Spleen (tissue), 11 donors: Measurements from ENCODE around the gene SULF2. TPM values are rescaled to one million over a fixed set of nuclear protein-coding genes. Genes with fewer than 3 reads are reported as not detected.
A peak's percentile ranks its signal among the peaks of the same experiment; 100 is the strongest.

Experiments
- DNase-seq: peaks from one replicate; pipeline ENCODE4 v3.0.0-alpha.2; 2020
- H3K27ac ChIP-seq, 8 donors: fragments of 200-600 bp; sonication (generic) in 7 of 8; 1 replicate in 4 of 8; 2 replicates in 4 of 8; pipeline versions ENCODE4 v1.5.0 to v1.8.0; 2016 to 2021; ENCODE audit warnings: inconsistent platforms in 4 of 8, mild to moderate bottlenecking in 4 of 8, moderate library complexity in 1 of 8
- H3K27me3 ChIP-seq, 7 donors: fragments of 200-600 bp; sonication (generic) in 6 of 7; replicated peaks in 1 of 7; 1 replicate in 4 of 7; 2 replicates in 3 of 7; pipeline versions ENCODE4 v1.5.0 to v1.8.0; 2016 to 2021; ENCODE audit warnings: inconsistent platforms in 3 of 7, mild to moderate bottlenecking in 1 of 7
- H3K36me3 ChIP-seq, 6 donors: fragments of 200-600 bp; sonication (generic) in 5 of 6; 1 replicate in 4 of 6; 2 replicates in 2 of 6; pipeline versions ENCODE4 v1.5.0 to v1.8.0; 2016 to 2021; ENCODE audit warnings: inconsistent platforms in 2 of 6
- H3K4me1 ChIP-seq, 6 donors: fragments of 200-600 bp; sonication (generic) in 5 of 6; 1 replicate in 3 of 6; 2 replicates in 3 of 6; pipeline versions ENCODE4 v1.5.0 to v1.8.0; 2016 to 2021; ENCODE audit warnings: inconsistent platforms in 3 of 6
- H3K4me3 ChIP-seq, 8 donors: fragments of 200-600 bp; sonication (generic) in 7 of 8; 1 replicate in 4 of 8; 2 replicates in 4 of 8; pipeline versions ENCODE4 v1.5.0 to v1.8.0; 2016 to 2021; ENCODE audit warnings: inconsistent platforms in 4 of 8, mild to moderate bottlenecking in 4 of 8, moderate library complexity in 2 of 8
- H3K9me3 ChIP-seq, 8 donors: fragments of 200-600 bp; sonication (generic) in 7 of 8; 1 replicate in 4 of 8; 2 replicates in 4 of 8; pipeline versions ENCODE4 v1.5.0 to v1.8.0; 2016 to 2021; ENCODE audit warnings: inconsistent platforms in 4 of 8
- POLR2A ChIP-seq, 3 donors: fragments of 450-650 bp; IDR thresholded peaks; one replicate each; pipeline ENCODE4 v1.5.1; 2017; ENCODE audit warnings: antibody characterized with exemption in 3 of 3, mild to moderate bottlenecking in 1 of 3
- POLR2AphosphoS5 ChIP-seq, 3 donors: sonication (generic); formaldehyde crosslinking; IDR thresholded peaks; one replicate each; pipeline ENCODE4 v1.5.1; 2017; ENCODE audit warnings: antibody characterized with exemption in 3 of 3
- WGBS, 5 donors: extraction: QIAGEN DNeasy Blood & Tissue Kit in 3 of 5; methylation state at CpG; one replicate each; pipeline versions ENCODE4 v1.1.5 to v1.1.7; 2013 to 2018; 5-methylcytosine and 5-hydroxymethylcytosine counted together
- intact Hi-C: fragments of 100-400 bp; cut with DNase I; formaldehyde crosslinking; loops from one replicate; pipeline ENCODE4 v1.15.0; 2023; ENCODE audit warnings: low total_unique reads
- polyA plus RNA-seq, 3 donors: library from polyadenylated mRNA; stranded (reverse); fragments of 200-250 nt; gene quantifications; one replicate each; pipeline ENCODE4 v1.2.1, GENCODE V29; 2013
- total RNA-seq, 7 donors: library from RNA; depleted of rRNA in 3 of 7; stranded (reverse); fragments of >200 nt in 3 of 7; fragmentation: NEBNext Ultra II Directional in 4 of 7; extraction: Animal tissue kit (Norgen Biotek cat#: 25700) in 4 of 7; gene quantifications; one replicate each; pipeline versions ENCODE4 v1.1.0 to v1.2.1, GENCODE V29; 2016 to 2021
- TF ChIP-seq, protein P1 (sequence below), 11 experiments: fragments of 200-600 bp in 7 of 11; fragments of 450-650 bp in 4 of 11; sonication (generic) in 4 of 11; IDR thresholded peaks in 8 of 11; conservative IDR thresholded peaks in 3 of 11; 1 replicate in 7 of 11; 2 replicates in 4 of 11; pipeline versions ENCODE4 v1.4.0 to v1.8.0; 2016 to 2021; ENCODE audit warnings: antibody characterized with exemption in 11 of 11, inconsistent platforms in 4 of 11, mild to moderate bottlenecking in 1 of 11
- donor health status: healthy with polysubstance abuse.
- donor health status: DM: no; HTN: no; CAD: no; lungs with moderate emphysema.
- donor health status: DM: no; HTN: no; CAD: no.
- donor health status: Bipolar disorder and iron deficiency.
- donor health status: healthy.
- donor health status: DM: no; HTN: no; CAD: no.
- donor health status: DM: yes; HTN: yes; CAD: no.

Gene SULF2
- total and polyA plus RNA-seq, 10 donors = 5.5 to 49.1 (median 15.7) TPM

- TF ChIP-seq, protein P1, sequence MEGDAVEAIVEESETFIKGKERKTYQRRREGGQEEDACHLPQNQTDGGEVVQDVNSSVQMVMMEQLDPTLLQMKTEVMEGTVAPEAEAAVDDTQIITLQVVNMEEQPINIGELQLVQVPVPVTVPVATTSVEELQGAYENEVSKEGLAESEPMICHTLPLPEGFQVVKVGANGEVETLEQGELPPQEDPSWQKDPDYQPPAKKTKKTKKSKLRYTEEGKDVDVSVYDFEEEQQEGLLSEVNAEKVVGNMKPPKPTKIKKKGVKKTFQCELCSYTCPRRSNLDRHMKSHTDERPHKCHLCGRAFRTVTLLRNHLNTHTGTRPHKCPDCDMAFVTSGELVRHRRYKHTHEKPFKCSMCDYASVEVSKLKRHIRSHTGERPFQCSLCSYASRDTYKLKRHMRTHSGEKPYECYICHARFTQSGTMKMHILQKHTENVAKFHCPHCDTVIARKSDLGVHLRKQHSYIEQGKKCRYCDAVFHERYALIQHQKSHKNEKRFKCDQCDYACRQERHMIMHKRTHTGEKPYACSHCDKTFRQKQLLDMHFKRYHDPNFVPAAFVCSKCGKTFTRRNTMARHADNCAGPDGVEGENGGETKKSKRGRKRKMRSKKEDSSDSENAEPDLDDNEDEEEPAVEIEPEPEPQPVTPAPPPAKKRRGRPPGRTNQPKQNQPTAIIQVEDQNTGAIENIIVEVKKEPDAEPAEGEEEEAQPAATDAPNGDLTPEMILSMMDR (IDR thresholded peaks at IDR 0.05 in 8 of 11, conservative IDR thresholded peaks at IDR 0.05 in 3 of 11) = no peak
- TF ChIP-seq POLR2AphosphoS5 (IDR thresholded peaks at IDR 0.05) (no peak), POLR2A (IDR thresholded peaks at IDR 0.05) (no peak)
- Histone ChIP-seq H3K4me3 (no peak overlapping the region), H3K4me1 (peaks cover 11 to 93% (median 49%) of the 10 kb centered on the region in 6 donors), H3K27me3 (no peaks in the 10 kb centered on the region), H3K36me3 (peaks cover 0 to 14% (median 0%) of the 10 kb centered on the region in 6 donors), H3K27ac (peak overlapping the region in 1 of 8 donors; percentile 14), H3K9me3 (no peaks in the 10 kb centered on the region)
- WGBS, 5 donors = 92 to 96% (median 92%) methylated on average over 2 of the region's 2 CpGs
- intact Hi-C loops = loop anchor here (10.0 kb wide), 1 partner anchor 108 kb away; the partner anchor contains the start of gene NCOA3
- DNase-seq = no peak
These were observed 172.6 kb downstream of the SULF2 start for GRCh38 chr20:47612670-47613069.

- no peak overlapping the region for H3K4me3 ChIP-seq
- H3K36me3 ChIP-seq = peaks cover 0 to 12% (median 0%) of the 10 kb centered on the region in 6 donors
- TF ChIP-seq POLR2AphosphoS5 (IDR thresholded peaks at IDR 0.05) (no peak), POLR2A (IDR thresholded peaks at IDR 0.05) (no peak)
- TF ChIP-seq, protein P1 (IDR thresholded peaks at IDR 0.05 in 8 of 11, conservative IDR thresholded peaks at IDR 0.05 in 3 of 11) = no peak
- no peaks in the 10 kb centered on the region for H3K27me3 ChIP-seq
- no peak for DNase-seq
- intact Hi-C loops = loop anchor here (10.0 kb wide), 1 partner anchor 107 kb away; the partner anchor contains the start of gene NCOA3
- WGBS, 5 donors = 95 to 98% (median 97%) methylated on average over 9 of the region's 9 CpGs
- no peaks in the 10 kb centered on the region for H3K9me3 ChIP-seq
- H3K4me1 ChIP-seq = peaks cover 15 to 94% (median 56%) of the 10 kb centered on the region in 6 donors
- no peak overlapping the region for H3K27ac ChIP-seq
These were observed 173.5 kb downstream of the SULF2 start for GRCh38 chr20:47611785-47612184.

DNA sequence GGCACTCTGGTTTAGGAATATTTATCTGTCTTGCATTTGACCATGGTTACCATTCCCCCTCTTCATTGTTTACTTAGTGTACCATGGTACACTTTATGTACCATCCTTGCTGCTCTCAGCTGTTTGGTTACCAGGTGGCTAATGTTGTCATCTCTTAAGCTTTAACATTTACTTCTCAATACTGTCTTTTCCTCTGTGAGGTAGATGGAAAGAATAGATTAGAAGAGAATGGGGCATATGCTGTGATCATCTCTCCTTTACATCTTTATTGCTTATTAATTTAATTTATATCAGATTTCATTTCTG lies 174.4 kb downstream of the SULF2 start:
- DNase-seq = no peak
- Histone ChIP-seq H3K4me3 (no peak overlapping the region), H3K27me3 (no peaks in the 10 kb centered on the region), H3K4me1 (peaks cover 21 to 98% (median 63%) of the 10 kb centered on the region in 6 donors), H3K36me3 (peaks cover 0 to 18% (median 2%) of the 10 kb centered on the region in 6 donors), H3K27ac (peak overlapping the region in 5 of 8 donors; percentile 20 to 59 (median 56)), H3K9me3 (no peaks in the 10 kb centered on the region)
- intact Hi-C loops = loop anchor here (10.0 kb wide), 1 partner anchor 106 kb away; the partner anchor contains the start of gene NCOA3
- no peak for TF ChIP-seq POLR2AphosphoS5 (IDR thresholded peaks at IDR 0.05)
- TF ChIP-seq, protein P1 (IDR thresholded peaks at IDR 0.05 in 8 of 11, conservative IDR thresholded peaks at IDR 0.05 in 3 of 11) = no peak
- TF ChIP-seq POLR2A (IDR thresholded peaks at IDR 0.05) = no peak

DNA sequence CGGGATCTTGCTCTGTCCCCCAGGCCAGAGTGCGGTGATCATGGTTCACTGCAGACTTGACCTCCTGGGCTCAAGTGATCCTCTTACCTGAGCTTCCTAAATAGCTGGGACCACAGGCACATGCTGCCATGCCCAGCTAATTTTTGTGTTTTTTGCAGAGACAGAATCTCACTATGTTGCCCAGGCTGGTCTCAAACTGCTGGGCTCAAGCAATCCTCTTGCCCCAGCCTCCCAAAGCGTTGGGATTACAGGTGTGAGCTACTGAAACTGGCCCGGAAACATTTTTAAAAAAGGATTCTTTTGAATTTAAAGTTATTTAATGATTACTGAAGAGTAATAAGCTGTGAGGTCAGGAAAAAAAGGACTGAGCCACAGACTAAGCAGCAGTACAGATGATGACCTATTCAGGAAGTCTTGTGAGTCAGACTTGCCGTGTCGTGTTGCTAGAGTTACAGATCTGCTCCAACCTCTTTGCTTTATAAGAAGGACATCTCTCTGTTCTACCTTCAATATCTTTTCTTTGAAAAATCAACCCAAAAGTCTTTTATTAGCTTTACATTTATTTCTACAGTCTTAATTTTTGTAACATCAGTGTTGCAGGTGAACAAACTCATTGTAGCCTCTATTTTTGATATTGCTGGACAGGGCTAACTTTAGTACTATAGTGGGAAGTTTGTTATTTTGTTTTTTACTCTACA lies 174.9 kb downstream of the SULF2 start:
- Histone ChIP-seq H3K4me3 (no peak overlapping the region), H3K36me3 (peaks cover 0 to 19% (median 2%) of the 10 kb centered on the region in 6 donors), H3K27me3 (no peaks in the 10 kb centered on the region), H3K9me3 (no peaks in the 10 kb centered on the region), H3K4me1 (peaks cover 21 to 100% (median 65%) of the 10 kb centered on the region in 6 donors), H3K27ac (peak overlapping the region in 6 of 8 donors; percentile 20 to 59 (median 52))
- DNase-seq = no peak
- WGBS, 5 donors = 49 to 60% (median 57%) methylated on average over 6 of the region's 6 CpGs
- TF ChIP-seq, protein P1 (IDR thresholded peaks at IDR 0.05 in 8 of 11, conservative IDR thresholded peaks at IDR 0.05 in 3 of 11) = no peak
- TF ChIP-seq POLR2AphosphoS5 (IDR thresholded peaks at IDR 0.05) = no peak
- TF ChIP-seq POLR2A (IDR thresholded peaks at IDR 0.05) = no peak
- intact Hi-C loops = loop anchor here (10.0 kb wide), 1 partner anchor 106 kb away; the partner anchor contains the start of gene NCOA3
